HG03196 (cell line): ENCODE data around the gene SKA1.

Experiments used
- ATAC-seq: cut with Tn5 transposase; IDR thresholded peaks from one replicate; pipeline ENCODE4 v1.9.1; 2021; ENCODE audit not compliant: unreplicated experiment

The SKA1 gene, protein sequence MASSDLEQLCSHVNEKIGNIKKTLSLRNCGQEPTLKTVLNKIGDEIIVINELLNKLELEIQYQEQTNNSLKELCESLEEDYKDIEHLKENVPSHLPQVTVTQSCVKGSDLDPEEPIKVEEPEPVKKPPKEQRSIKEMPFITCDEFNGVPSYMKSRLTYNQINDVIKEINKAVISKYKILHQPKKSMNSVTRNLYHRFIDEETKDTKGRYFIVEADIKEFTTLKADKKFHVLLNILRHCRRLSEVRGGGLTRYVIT

DNA sequence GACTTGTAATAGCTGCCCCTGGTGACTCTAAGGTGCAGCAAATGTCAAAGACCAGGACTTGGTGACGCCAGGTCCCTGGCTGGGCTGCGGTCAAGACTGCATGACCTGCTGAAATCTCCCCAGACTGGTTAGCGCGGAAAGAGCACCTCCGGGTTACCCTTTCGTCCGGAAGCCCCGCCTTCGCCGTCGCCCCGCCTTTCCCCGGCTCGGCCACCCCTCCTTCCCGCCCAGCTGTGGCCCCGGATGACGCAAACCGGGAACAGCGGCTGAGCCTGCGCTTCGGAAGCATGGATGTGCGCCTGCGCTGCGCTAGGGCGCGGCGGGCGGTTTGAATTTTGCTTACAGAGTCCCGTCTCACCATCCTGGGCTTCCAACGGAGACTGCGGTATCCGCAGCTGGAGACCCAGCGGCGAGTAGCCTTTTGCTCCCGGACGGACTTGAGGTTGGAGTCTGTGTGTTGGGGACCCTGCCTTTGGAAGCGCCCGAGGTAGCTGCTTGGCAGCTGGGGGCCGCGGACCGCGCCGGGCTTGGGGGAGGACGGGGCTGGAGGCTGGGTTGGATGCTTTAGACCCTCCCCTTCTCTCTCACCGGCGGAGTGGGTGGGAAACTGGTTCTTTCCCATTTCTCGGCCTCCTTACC is at the start of gene SKA1:
Gene SKA1, plus strand, starts transcription at position 294 of the 639 bp plus-strand sequence. CDS start 785 bp downstream, outside the sequence.
- ATAC-seq: peak; percentile 94

- ATAC-seq: no peak
These were observed 46.9 kb upstream of the SKA1 start for GRCh38 chr18:50327983-50328382.

GRCh38 chr18:50330176-50330575 is 44.7 kb upstream of the SKA1 start:
- ATAC-seq: no peak

GRCh38 chr18:50331691-50332090 is 43.2 kb upstream of the SKA1 start:
- ATAC-seq: no peak

DNA sequence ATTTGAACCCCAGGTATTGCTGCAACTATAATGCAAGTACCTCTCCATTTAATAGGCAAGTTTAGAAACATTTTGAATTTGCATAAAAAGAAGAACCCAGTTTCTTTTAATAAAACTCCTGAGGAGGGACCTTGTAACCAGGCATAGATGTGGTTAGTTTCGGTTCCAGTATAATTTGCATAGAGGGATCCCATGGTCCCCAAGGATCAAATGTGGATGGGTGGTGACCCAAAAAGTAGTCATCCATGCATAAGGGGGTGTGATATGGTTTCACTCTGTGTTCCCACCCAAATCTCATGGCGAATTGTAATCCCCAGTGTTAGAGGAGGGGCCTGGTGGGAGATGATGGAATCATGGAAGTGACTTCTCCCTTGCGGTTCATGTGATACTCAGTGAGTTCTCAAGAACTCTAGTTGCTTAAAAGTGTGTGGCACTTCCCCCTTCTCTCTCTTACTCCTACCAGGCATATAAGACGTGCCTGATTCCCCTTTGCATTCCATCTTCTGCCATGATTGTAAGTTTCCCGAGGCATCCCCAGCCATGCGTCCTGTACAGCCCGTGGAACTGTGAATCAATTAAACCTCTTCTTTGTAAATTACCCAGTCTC is 40.2 kb upstream of the SKA1 start:
- ATAC-seq: no peak

- no peak for ATAC-seq
These were observed 36.7 kb upstream of the SKA1 start for GRCh38 chr18:50338122-50338521.

GRCh38 chr18:50338715-50339114 is 36.1 kb upstream of the SKA1 start:
- ATAC-seq: no peak

DNA sequence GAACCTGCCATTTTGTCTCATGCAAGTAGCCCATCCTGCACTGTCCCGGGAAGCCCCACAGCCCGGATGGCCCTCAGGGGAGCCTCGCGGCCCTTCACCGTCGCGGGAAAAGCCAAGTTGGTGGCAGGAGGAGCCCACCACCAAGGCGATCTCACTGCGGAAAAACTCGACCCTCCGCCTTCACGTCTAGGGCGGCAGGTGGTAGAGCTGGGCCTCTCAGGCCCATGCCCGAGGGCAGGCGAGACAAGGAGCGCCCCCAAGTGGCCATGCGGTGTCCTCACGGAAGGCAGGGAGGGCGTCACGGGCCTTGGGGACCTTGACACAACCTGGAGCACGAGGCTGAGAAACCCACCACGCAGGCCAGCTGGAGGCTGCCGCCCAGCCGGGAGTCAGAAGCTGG is 34.8 kb upstream of the SKA1 start:
- no peak for ATAC-seq

GRCh38 chr18:50341443-50341842 is 33.4 kb upstream of the SKA1 start:
- no peak for ATAC-seq

GRCh38 chr18:50350699-50351098 is 24.1 kb upstream of the SKA1 start:
- no peak for ATAC-seq

GRCh38 chr18:50356036-50356945 is 18.6 kb upstream of the SKA1 start:
- peak; percentile 70 for ATAC-seq

- ATAC-seq: no peak
These were observed 16.0 kb upstream of the SKA1 start for GRCh38 chr18:50358844-50359243.

GRCh38 chr18:50359806-50360205 is 15.0 kb upstream of the SKA1 start:
- no peak for ATAC-seq

GRCh38 chr18:50360611-50361010 is 14.2 kb upstream of the SKA1 start:
- ATAC-seq: no peak

DNA sequence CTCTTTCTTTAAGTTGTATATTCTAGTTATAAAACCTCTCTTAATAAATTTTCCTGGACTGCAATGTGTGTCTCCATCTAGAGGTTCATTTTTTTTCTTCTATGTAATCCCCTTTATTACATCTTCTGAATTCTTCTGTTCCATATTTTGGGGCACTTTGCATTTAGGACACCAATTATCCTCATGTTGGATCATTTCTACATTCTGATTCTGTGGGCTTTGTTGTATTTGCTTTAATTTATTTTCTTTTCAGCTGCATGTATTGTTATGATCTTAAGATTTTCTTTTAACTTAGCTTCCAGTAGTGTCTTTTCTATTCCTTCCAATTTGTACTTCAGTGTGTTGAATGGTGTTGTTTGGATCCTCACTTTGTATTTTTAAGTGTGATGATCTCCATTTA is 5.2 kb upstream of the SKA1 start:
- ATAC-seq: no peak

- no peak for ATAC-seq
These were observed 2.1 kb upstream of the SKA1 start for GRCh38 chr18:50372743-50373142.

GRCh38 chr18:50373561-50374219 is 1.2 kb upstream of the SKA1 start:
- no peak for ATAC-seq

GRCh38 chr18:50374220-50374752 is 560 bp upstream of the SKA1 start:
- ATAC-seq: no peak

DNA sequence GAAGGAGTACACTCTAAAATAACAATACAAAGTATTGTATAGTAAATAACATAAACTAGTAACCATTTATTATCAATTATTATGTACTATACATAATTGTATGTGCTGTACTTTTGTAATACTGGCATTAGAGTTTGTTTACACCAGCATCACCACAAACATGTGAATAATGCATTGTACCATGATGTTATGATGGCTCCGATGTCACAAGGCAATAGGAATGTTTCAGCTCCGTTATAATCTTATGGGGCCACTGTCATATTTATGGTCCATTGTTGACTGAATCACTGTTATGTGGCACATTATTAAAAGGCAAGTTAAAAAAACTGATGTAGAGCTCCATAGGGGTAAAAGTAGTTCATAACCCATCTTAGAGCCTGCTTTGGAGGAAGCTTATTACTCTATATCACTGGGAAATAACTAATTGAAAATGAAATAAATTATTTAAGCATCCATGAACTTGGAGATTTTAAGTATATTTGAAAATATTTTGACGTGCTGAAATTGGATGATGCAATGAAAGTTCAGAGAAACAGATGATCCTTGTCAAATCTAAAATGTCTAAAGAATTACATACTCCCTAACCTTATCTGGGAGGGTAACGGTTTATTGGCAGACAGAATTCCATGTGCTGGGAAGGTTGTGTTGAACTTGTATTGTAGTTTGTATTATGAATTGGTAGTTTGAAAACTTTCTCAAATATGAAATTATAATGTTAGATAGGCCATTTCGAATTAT is 2.4 kb downstream of the SKA1 start:
- no peak for ATAC-seq

DNA sequence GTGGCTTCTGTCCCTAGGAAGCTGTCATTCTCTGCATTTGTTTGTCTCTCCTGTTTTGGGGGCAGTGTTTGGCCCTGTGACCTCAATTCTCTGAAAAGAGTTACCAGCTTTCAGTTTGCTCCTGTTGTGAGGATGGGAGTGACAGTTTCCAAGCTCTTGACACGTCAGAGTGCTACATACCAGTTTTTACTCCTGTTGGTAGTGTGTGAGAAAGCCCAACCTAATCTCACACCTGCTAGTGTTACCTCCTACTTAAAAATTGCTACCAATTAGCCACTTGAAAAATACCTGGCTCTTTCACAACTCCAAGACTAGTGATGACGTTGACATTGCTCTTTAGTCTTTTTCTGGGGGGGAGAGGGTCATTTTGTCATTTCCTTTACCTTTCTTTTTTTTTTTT is 14.1 kb downstream of the SKA1 start:
- no peak for ATAC-seq
